Fibroblast of lung (primary cell): ENCODE results near the gene ABCB11.

Experiments used
- CTCF ChIP-seq, 2 donors: IDR thresholded peaks in 1 of 2; conservative IDR thresholded peaks in 1 of 2; 1 replicate in 1 of 2; 2 replicates in 1 of 2; pipeline ENCODE4 v1.5.1; 2011 to 2012; ENCODE audit warnings: low read length in 2 of 2, control low read depth in 1 of 2, inconsistent platforms in 1 of 2, low read depth in 1 of 2, mild to moderate bottlenecking in 1 of 2
- EZH2 ChIP-seq: IDR thresholded peaks from 2 replicates; pipeline ENCODE4 v1.5.1; 2012; ENCODE audit warnings: low read length, control low read depth, mild to moderate bottlenecking; ENCODE audit errors: missing control alignments

GRCh38 chr2:169041594-169041993 is 10.5 kb upstream of the ABCB11 start:
- no peak for TF ChIP-seq EZH2
- no peak for TF ChIP-seq CTCF (conservative IDR thresholded peaks at IDR 0.05 in 1 of 2, IDR thresholded peaks at IDR 0.05 in 1 of 2; ENCODE audit: low read depth in 1 of 2, low read length in 2 of 2)
